GM18505 (cell line): Measurements from ENCODE around the gene SUSD1.

Experiments
- ATAC-seq: cut with Tn5 transposase; IDR thresholded peaks from one replicate; pipeline ENCODE4 v1.9.1; 2021; ENCODE audit not compliant: unreplicated experiment
- POLR2A ChIP-seq: IDR thresholded peaks from 4 replicates; pipeline ENCODE4 v1.6.1; 2011; ENCODE audit warnings: borderline replicate concordance; ENCODE audit not compliant: insufficient read depth, insufficient read length; ENCODE audit errors: extremely low read depth

Gene SUSD1

DNA sequence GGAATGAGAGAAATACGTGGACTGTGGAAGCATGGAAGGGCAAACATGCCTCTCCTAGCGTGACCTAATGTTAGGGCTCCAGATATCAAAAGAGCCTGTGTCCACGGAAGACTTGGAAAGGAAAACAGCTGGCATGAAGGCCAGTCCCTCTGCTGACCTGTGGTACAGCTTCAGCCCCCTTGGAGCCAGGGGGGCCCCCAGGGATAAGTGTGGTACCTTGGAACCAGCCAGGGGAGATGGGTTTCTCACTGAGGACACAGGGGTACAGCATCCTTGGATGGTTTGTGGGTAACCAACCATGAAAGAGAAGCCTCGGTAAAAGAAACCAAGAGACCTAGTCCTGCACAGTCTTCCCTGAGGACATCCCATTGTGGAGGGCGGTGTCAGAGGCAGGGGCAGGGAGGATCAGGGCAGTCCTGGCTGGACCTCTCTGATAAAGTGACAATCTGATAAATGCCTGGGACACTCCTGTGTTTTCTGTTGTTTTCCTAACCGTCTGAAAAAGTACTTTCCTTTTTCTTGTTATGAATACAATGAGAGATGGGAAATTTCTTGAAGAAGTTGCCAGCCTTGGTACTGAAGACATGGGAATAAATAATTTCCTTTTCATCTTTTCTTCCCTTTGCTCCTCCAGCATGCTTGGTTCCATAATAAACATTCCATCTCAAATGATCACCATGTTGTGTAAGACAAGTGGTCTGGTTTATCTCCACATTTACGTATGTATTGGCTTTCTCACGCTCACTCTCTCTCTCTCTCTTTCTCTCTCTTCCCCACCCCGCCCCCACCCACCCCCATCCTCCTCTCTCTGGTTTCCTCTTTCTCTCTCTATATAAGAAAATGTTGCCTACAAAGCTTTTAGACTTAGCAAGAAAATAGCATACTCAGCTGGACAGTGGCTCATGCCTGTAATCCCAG is 102.1 kb downstream of the SUSD1 start:
- TF ChIP-seq POLR2A: no peak
- ATAC-seq: no peak

DNA sequence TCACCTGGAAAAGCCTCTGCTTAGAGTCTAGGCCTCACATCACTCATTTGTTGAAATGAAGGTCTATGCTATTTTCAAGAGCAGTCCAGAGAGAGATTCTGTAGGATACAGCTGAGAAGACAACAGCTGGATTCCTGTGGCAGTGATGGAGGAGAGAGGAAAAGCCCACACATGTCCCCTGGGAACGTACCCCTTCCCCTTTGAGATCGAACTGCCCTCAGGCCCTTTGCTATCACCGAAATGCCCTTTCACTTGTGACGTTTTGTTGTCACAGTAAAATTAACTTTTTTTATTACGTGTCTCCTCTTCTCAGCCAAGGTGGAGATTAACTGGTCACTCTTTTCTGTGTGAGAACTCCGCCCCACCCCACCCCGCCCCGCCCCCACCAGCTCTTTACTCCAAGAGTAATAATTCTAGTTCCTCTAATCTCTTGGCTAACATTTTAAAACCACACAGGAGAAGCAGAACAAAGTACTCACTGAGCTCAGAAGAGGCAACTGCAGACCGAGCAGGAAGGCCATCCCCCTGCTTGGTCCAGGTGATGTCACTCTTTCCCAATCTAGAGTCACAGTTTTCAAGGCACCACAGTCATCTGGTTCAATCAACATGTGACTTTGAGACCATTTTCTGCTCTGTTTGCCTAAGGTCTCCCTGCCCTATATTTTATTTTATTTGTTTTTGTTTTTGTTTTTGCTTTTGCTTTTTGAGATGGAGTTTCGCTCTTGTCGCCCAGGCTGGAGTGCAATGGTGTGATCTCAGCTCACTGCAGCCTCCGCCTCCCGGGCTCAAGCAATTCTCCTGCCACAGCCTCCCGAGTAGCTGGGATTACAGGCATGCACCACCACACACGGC is 105.6 kb downstream of the SUSD1 start:
- no peak for ATAC-seq
- no peak for TF ChIP-seq POLR2A

GRCh38 chr9:112065806-112066606 is 109.1 kb downstream of the SUSD1 start:
- no peak for TF ChIP-seq POLR2A
- no peak for ATAC-seq

GRCh38 chr9:112064871-112065270 is 110.2 kb downstream of the SUSD1 start:
- ATAC-seq: no peak

DNA sequence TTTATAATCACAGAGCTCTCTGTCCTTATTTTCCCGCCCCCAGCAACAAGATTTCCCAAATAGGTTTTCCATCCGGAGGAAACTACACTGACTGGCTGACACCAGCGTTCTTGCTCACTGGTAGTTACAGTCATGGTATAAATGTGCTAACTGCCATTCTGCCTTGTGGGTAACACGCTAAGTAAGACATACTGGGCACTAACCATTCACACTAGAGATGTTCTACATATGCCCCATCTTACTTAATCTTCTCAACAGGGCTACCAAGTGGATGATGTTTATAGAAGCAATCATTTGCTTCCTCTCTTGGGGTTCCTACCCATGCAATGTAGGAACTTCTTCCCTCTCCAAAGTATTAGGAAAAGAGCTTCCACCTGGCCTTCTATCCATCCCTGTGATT is 111.5 kb downstream of the SUSD1 start:
- no peak for ATAC-seq

More at GRCh38 chr9:112064871-112065270, 110.2 kb downstream of the SUSD1 start:
- TF ChIP-seq POLR2A: no peak

DNA sequence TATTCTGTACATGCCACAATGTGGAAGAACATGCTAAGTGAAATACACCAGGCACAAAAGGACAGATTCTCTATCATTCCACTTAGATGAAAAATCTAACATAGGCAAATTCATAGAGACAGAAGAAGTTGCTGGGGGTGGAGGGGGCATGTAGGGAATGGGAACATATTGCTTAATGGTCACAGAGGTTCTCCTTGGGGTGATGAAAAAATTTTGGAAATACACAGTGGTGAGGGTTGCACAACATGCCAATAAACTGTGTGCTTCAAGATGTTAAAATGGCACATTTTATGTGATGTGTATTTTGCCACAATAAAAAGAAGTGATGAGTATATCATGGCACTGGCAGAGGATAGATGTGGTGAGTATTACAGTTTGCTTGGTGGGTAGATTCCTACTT is 111.9 kb downstream of the SUSD1 start:
- ATAC-seq: no peak
- TF ChIP-seq POLR2A: no peak

More for the DNA sequence above, 111.5 kb downstream of the SUSD1 start:
- no peak for TF ChIP-seq POLR2A

- peak; percentile 84 for ATAC-seq
- TF ChIP-seq POLR2A: no peak
Observed at GRCh38 chr9:112061152-112061740, 113.9 kb downstream of the SUSD1 start.

GRCh38 chr9:112059966-112060320 is 115.2 kb downstream of the SUSD1 start:
- no peak for ATAC-seq
- no peak for TF ChIP-seq POLR2A

DNA sequence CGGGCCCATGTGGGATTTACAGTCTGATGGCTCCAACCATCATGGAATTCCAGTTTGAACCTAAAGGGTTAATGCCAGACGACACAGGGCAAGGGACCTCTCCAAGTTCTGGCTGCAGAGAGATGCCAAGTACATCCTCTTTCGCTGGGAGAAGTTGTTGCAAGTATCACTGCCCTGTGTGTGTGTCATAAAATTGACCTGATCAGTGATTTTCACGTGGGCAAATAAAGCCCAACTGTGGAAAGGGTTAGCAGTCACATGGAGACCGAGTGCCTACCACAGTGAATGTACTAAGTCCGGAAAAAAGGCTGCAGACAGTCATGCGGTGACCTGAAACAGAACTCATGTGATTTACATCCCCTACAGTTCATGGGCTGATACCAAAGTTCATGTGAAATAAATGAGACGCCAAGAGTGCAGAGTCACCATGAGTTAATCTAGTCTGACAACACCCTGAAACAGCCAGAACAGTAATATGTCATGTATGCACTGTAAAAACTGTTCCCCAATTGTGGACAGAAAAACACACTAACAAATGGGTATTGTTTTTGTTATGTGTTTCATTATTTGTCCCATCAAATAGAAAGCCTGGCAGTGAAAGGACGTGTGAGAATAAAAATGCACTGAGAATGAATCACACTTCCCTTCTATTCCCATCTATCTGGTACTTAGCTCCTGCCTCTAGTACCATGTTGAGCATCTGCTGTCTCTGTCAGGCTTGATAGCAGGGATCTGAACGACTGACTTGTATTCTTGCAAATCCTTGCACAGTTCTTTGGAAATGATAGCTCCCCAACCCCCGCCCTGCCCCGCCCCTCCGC is 115.7 kb downstream of the SUSD1 start:
- ATAC-seq: no peak
- no peak for TF ChIP-seq POLR2A

DNA sequence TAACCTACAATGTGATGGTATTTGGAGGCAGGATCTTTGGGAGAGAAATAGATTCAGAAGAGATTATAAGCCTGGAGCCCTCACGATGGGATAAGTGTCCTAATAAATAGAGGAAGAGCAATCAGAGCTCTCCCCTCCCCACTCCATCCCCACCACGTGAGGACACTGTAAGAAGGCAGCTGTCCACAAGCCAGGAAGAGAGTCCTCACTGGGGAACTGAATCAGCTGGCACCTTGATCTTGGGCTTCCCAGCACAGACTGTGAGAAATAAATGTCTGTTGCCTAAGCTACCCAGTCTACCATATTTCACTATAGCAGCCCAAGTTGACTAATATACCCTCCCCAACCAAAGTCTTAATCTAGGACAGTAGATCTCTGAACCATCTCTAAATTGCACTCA is 118.1 kb downstream of the SUSD1 start:
- no peak for TF ChIP-seq POLR2A
- no peak for ATAC-seq

- ATAC-seq: no peak
- no peak for TF ChIP-seq POLR2A
Observed at GRCh38 chr9:112054916-112055315, 120.2 kb downstream of the SUSD1 start.

DNA sequence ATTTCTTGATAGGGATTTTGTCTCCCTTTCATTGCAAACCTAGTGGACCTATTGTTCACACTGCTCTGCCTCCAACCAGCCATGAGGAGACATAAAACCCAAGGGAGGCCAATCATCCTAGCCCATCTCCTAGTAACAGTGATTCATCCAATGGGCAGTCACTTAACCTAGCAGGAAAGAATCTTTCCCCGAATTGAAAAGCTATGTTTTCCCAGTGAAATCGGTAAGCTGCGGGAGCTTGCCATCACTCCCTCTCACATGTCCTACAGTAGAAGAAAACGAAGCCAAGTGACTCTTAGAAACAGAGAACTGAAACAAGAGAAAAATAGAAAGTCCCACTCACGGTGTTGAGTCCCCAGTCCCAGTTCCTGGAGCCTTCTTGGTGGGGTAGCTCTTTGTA is 123.3 kb downstream of the SUSD1 start:
- peak; percentile 53 for ATAC-seq

More for the DNA sequence above, 123.3 kb downstream of the SUSD1 start:
- TF ChIP-seq POLR2A: no peak
